ENCODE measurements around the gene CEP70. TPM values are rescaled to one million over a fixed set of nuclear protein-coding genes. Genes with fewer than 3 reads are reported as not detected.

Gene CEP70
- total and polyA plus RNA-seq, 2 of the 13 experiments (the other 11 are each of a cell fraction or from before 2014, with no cell fraction given), result 4.0 to 22.3 TPM

DNA sequence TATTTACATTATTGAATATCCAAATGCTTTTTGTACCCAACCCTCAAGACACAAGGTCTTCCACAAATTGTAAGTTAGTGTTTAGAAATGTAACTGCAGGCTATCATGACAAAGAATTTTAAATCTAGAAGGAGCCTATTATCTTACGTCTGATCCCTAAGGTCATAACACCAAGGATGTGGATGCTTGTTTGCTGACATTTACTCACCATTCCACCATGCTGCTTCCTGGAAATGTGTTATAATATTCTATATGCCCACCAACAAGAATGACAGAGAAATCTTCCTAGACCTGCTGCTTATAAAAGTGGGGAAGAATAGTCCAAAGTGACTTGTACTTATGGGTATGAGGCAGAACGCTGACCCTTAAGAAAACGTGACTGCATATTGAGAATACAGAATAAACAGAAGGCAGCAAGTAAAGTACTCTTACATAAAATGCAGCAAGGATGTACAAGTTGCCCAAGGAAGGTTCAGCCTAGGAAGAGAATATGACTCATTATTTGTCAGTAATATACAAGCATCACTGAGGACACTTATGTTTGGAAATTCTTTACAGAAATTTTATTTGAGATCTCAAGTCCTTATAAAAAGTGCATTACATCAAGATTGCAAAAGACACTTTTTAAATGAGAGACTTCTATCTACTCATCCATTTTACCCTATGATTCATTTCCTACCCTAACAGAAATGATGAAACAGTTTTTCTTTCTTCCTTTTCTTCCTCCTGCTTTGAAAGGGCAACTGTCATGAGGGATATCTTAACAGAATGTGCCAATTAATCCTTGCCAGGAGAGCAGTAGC is 100.1 kb downstream of the CEP70 start:
- no peak for TF ChIP-seq SAFB2 (CRISPR knock-in tag; IDR thresholded peaks at IDR 0.05; ENCODE audit: borderline replicate concordance, low read depth)
- no peak for TF ChIP-seq DNMT1 (CRISPR knock-in tag; IDR thresholded peaks at IDR 0.05)
- TF ChIP-seq, protein P1, sequence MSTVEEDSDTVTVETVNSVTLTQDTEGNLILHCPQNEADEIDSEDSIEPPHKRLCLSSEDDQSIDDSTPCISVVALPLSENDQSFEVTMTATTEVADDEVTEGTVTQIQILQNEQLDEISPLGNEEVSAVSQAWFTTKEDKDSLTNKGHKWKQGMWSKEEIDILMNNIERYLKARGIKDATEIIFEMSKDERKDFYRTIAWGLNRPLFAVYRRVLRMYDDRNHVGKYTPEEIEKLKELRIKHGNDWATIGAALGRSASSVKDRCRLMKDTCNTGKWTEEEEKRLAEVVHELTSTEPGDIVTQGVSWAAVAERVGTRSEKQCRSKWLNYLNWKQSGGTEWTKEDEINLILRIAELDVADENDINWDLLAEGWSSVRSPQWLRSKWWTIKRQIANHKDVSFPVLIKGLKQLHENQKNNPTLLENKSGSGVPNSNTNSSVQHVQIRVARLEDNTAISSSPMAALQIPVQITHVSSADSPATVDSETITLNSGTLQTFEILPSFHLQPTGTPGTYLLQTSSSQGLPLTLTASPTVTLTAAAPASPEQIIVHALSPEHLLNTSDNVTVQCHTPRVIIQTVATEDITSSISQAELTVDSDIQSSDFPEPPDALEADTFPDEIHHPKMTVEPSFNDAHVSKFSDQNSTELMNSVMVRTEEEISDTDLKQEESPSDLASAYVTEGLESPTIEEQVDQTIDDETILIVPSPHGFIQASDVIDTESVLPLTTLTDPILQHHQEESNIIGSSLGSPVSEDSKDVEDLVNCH (CRISPR knock-in tag; IDR thresholded peaks at IDR 0.05), result no peak
- no peak for TF ChIP-seq ZNF12 (CRISPR knock-in tag; IDR thresholded peaks at IDR 0.05)
- TF ChIP-seq, protein P2, sequence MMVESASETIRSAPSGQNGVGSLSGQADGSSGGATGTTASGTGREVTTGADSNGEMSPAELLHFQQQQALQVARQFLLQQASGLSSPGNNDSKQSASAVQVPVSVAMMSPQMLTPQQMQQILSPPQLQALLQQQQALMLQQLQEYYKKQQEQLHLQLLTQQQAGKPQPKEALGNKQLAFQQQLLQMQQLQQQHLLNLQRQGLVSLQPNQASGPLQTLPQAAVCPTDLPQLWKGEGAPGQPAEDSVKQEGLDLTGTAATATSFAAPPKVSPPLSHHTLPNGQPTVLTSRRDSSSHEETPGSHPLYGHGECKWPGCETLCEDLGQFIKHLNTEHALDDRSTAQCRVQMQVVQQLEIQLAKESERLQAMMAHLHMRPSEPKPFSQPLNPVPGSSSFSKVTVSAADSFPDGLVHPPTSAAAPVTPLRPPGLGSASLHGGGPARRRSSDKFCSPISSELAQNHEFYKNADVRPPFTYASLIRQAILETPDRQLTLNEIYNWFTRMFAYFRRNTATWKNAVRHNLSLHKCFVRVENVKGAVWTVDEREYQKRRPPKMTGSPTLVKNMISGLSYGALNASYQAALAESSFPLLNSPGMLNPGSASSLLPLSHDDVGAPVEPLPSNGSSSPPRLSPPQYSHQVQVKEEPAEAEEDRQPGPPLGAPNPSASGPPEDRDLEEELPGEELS (CRISPR knock-in tag; IDR thresholded peaks at IDR 0.05), result no peak
- TF ChIP-seq, protein P3, sequence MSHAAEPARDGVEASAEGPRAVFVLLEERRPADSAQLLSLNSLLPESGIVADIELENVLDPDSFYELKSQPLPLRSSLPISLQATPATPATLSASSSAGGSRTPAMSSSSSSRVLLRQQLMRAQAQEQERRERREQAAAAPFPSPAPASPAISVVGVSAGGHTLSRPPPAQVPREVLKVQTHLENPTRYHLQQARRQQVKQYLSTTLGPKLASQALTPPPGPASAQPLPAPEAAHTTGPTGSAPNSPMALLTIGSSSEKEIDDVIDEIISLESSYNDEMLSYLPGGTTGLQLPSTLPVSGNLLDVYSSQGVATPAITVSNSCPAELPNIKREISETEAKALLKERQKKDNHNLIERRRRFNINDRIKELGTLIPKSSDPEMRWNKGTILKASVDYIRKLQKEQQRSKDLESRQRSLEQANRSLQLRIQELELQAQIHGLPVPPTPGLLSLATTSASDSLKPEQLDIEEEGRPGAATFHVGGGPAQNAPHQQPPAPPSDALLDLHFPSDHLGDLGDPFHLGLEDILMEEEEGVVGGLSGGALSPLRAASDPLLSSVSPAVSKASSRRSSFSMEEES (CRISPR knock-in tag; IDR thresholded peaks at IDR 0.05), result no peak
- TF ChIP-seq DPF2 (CRISPR knock-in tag; IDR thresholded peaks at IDR 0.05; ENCODE audit: borderline replicate concordance, low read depth), result no peak
- TF ChIP-seq ZNF446 (CRISPR knock-in tag; IDR thresholded peaks at IDR 0.05), result no peak
- no peak for TF ChIP-seq DR1 (CRISPR knock-in tag; IDR thresholded peaks at IDR 0.05)
- TF ChIP-seq ZNF552 (CRISPR knock-in tag; IDR thresholded peaks at IDR 0.05; ENCODE audit: borderline replicate concordance), result no peak
- TF ChIP-seq TCF12 (IDR thresholded peaks at IDR 0.05), result no peak
- TF ChIP-seq TCF12 (CRISPR knock-in tag; IDR thresholded peaks at IDR 0.05), result no peak
- TF ChIP-seq, protein P4, sequence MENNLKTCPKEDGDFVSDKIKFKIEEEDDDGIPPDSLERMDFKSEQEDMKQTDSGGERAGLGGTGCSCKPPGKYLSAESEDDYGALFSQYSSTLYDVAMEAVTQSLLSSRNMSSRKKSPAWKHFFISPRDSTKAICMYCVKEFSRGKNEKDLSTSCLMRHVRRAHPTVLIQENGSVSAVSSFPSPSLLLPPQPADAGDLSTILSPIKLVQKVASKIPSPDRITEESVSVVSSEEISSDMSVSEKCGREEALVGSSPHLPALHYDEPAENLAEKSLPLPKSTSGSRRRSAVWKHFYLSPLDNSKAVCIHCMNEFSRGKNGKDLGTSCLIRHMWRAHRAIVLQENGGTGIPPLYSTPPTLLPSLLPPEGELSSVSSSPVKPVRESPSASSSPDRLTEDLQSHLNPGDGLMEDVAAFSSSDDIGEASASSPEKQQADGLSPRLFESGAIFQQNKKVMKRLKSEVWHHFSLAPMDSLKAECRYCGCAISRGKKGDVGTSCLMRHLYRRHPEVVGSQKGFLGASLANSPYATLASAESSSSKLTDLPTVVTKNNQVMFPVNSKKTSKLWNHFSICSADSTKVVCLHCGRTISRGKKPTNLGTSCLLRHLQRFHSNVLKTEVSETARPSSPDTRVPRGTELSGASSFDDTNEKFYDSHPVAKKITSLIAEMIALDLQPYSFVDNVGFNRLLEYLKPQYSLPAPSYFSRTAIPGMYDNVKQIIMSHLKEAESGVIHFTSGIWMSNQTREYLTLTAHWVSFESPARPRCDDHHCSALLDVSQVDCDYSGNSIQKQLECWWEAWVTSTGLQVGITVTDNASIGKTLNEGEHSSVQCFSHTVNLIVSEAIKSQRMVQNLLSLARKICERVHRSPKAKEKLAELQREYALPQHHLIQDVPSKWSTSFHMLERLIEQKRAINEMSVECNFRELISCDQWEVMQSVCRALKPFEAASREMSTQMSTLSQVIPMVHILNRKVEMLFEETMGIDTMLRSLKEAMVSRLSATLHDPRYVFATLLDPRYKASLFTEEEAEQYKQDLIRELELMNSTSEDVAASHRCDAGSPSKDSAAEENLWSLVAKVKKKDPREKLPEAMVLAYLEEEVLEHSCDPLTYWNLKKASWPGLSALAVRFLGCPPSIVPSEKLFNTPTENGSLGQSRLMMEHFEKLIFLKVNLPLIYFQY (CRISPR knock-in tag; IDR thresholded peaks at IDR 0.05; ENCODE audit: borderline replicate concordance), result no peak
- no peak overlapping the region for H3K4me3 ChIP-seq (replicated peaks in 1 of 3; ENCODE audit: insufficient read depth in 1 of 3, low read depth in 2 of 3, low read length in 3 of 3)
- H3K27me3 ChIP-seq (ENCODE audit: control insufficient read depth in 1 of 2, insufficient read depth in 2 of 2, low read length in 2 of 2), result no peaks in the 10 kb centered on the region
- H3K79me2 ChIP-seq (ENCODE audit: insufficient read depth, low read length), result no peaks in the 10 kb centered on the region
- POLR2A ChIA-PET, result no interaction called here
- BruUV-seq (replicated peaks), result no TSS peak
- FAIRE-seq (no peak), ATAC-seq (no peak), DNase-seq (ENCODE audit: low spot score) (no peak)
- 94% methylated on average over 3 of the region's 3 CpGs for WGBS (ENCODE audit: low lambda C conversion rate)
- 0 out of 5 replicates have a peak, but pooled peaks cover 0 to 2% of the 10 kb centered on the region in 2 experiments for H3K36me3 ChIP-seq (replicated peaks in 1 of 2; ENCODE audit: control insufficient read depth in 1 of 2, insufficient read depth in 2 of 2, low read length in 2 of 2)
- peaks cover 14% of the 10 kb centered on the region for H3K4me1 ChIP-seq (ENCODE audit: insufficient read depth, low read length)
- no peaks in the 10 kb centered on the region for H4K20me1 ChIP-seq (ENCODE audit: insufficient read depth, low read length)
- in situ Hi-C loops (cut with HindIII; ENCODE audit: extremely low pct_ligation_motif_present, low pct_unique_long_range_greater_than_20kb), result no loop called here
- H3K4me2 ChIP-seq (ENCODE audit: low read depth, low read length), result no peak overlapping the region
- H3K9me3 ChIP-seq (ENCODE audit: low read length), result no peaks in the 10 kb centered on the region
- H2AFZ ChIP-seq (ENCODE audit: low read length), result no peak overlapping the region
- no peak overlapping the region for H3K9ac ChIP-seq (ENCODE audit: insufficient read depth, low read depth, low read length)
- no peak overlapping the region for H3K27ac ChIP-seq (ENCODE audit: extremely low read length, insufficient read depth, low read length)
- intact Hi-C loops (cut with micrococcal nuclease; ENCODE audit: unreplicated experiment), result no loop called here
- CTCF ChIA-PET (ENCODE audit: low intra/inter-chr PET ratio, low total read pairs), result no interaction called here
